HG03575 (cell line): ENCODE results near the gene ZKSCAN4.

Experiments used
- ATAC-seq: cut with Tn5 transposase; IDR thresholded peaks from one replicate; pipeline ENCODE4 v1.9.1; 2021; ENCODE audit not compliant: unreplicated experiment, insufficient number of reproducible peaks, low FRiP score; ENCODE audit errors: extremely low read depth

Gene ZKSCAN4

DNA sequence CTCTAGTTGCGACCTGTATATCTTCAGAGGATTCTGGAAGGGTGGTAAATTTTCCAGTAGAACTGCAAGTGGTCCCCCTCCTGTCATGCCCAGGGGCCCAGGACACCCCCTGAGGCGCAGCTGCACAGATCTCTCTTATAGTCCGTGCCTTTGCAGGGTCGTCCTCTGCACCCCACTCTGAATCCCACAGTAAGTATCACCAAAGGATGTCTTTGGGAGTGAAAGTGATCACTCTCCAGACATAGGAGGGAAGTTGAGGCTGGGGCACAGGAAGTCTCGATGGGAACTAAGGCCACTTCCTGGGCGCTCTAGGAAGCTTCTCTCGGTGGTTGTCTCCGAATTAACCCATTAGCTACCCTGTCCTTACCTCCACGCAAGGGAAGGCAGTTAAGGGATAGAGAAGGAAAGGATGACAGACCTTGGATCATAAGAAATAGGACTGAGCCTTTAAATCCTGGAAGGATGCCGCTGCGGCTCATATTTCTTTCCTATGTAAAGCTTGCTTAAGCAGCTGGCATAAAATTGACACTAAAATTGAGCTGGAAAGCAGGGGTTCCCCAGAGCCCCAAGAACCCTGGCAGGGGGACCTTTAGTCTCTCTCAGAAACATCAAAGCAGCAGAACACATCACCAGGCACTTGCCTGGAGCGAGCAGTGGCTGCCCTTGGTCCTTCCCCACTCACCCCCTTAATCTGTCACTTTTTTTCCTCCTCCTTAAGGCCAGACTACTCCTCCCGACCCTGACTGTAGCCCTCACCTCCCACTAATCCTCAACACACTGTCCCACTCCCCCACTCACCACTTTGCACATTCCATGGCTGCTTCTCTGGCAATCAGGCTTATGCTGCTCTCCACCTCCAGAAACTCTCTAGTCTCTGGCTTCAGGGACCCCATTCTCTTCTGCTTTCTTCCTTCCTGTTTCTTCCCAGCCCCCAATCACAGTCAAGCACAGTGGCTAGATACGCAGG, at the start of gene ZKSCAN4:
Gene ZKSCAN4, minus strand, starts transcription at position 261 of the 967 bp plus-strand sequence. CDS start 289 bp downstream, outside the sequence.
- ATAC-seq: no peak

DNA sequence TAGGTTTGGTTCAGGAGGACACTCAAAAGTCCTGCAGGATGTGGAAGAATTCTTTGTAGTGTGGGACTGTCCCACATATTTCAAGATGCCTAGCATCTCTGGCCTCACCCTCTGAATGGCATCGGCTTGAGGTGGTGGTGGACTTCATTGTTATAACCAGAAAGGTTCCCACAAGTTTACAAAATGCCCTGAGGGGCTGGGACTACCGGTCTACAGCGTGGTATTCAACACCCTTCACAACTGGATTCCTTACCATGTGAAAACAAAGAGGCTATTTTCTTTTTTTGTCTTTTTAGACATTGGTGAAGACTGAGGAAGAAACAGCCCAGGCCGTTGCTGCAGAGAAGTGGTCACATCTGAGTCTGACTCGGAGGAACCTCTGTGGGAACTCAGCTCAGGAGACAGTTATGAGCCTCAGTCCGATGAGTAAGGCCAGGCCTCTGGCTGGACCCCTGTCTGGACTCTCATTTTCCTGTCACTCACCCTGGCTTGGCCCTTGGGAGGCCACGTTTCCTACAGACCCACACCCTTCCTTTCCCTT, 44.5 kb upstream of the ZKSCAN4 start:
- no peak for ATAC-seq

DNA sequence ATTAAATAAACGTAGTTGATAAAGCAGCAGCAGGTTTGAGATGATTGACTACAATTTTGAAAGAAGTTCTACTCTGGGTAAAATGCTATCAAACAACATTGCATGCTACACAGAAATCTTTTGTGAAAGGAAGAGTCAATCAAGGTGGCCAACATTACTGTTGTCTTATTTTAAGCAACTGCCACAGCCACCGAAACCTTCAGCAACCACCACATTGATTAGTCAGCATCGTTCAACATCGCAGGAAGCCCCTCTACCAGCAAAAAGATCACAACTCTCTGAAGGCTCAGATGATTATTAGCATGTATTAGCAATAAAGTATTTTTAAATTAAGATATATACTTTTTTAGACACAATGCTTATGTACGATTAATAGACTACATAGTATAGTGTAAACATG, 43.3 kb upstream of the ZKSCAN4 start:
- no peak for ATAC-seq

DNA sequence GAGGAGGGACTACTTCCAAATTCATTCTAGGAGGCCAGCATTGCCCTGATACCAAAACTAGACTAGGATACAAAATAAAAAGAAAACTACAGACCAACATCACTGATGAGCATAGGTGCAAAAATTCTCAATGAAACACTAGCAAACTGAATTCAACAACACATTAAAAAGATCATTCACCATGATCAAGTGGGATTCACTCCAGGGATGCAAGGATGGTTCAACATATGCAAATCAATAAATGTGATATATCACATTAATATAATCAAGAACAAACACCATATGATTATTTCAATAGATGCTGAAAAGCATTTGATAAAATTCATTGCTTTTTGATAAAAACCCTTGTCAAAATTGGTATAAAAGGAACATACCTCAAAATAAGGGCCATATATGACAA, 39.5 kb upstream of the ZKSCAN4 start:
- no peak for ATAC-seq

DNA sequence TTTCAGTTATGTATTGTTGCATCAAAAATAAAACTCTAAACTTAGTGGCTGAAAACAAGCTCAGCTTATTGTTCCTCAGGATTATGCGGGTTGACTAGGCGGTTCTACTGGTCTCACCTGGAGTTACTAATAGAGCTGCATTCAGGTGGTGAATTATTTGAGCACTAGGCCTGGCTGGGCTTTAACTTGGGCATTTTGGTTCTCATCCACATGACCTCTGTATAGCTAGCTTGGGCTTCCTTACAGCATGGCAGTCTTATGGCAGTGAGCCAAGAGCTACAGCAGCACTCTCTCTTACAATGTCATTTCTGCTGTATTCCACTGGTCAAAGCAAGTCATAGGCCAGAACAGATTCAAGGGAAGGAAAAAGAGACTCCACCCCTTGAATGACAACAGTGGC, 30.9 kb upstream of the ZKSCAN4 start:
- no peak for ATAC-seq

DNA sequence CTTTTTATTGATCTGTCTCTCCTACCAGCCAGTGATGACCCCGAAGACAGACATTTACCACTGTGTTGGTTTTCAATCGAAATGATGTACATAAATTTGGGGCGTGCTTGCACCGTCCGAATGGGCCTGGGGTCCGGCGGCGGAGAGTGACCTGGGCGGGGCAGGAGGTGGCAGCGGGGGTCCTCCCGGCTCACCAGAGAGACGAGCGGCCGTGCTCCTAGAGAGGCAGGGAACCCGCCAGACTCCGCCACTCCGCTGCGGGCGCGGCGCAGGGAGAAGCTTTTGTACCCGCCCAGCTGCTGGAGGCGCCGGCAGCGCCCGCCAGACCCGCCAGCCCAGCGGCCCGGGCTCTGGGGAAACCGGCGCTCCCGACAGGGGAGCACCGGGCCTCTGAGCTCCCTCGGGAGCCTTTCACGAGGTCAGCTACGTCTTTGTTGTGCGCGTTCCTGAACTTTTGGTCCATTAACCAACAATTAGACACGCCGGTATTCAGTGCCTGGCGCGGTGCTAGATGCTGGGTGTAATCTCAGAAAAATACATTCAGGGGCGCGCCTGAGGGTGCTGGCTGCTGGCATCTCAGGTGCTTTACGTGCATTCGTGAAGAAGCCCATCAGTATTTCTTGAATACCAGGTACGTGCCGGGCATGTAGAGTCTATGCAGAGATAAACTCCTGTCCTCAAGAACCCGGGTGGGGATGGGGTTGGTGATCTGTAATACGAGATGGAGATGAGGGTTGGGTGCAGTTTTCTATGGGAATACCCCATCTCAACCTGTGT, 29.4 kb upstream of the ZKSCAN4 start, which contains the start of gene PGBD1:
Gene PGBD1, plus strand, starts transcription at position 285 of the 777 bp plus-strand sequence. CDS start 2,242 bp downstream, outside the sequence.
- ATAC-seq: no peak

DNA sequence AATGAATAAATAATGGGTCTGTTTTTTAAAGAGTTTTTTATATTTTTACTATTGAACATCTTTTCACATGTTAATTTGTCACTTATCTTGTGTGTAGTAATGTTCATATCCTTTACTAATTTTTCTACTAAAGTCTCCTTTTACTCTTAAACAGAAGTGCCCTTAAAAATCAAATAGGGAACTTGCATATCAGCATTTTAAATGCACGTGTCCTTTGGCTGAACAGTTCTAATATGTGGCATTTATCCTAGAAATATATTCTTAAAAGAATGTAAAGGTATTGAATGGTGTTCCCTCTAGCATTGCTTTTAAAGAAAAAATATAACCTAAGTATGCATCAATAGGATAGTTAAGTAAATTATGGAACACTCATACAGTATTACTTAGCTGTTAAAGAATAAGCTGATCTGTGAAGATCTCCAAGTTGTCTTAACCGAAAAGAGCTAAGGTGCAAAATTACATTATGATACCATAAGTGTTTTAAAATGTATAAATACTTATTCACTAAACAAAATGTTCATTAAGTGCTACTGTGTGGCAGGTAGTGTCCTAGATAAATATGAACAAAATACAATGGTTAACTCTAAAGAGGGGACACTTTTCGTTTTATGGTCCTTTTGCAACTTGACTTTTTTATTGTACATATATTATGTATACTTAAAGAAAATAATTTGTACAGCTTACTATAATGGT, 28.7 kb upstream of the ZKSCAN4 start:
- ATAC-seq: no peak

DNA sequence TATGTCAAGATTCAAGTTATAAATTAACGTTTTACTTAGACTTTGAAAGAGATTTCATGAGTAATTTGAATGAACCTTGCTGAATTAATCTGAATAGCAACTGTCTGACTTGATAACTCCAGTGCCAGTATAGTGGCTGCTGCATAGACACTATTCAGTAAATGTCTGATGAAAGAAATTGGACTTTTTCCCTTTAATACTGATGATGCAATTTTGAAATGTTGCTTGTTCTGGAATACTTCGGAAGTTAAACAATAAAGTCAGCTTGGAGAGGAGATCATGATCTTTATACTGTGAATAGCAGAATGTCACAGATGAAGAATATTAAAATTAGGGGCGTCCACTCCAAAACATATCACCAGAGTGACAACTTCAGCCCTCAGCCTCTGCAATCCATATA, 25.7 kb upstream of the ZKSCAN4 start:
- no peak for ATAC-seq

DNA sequence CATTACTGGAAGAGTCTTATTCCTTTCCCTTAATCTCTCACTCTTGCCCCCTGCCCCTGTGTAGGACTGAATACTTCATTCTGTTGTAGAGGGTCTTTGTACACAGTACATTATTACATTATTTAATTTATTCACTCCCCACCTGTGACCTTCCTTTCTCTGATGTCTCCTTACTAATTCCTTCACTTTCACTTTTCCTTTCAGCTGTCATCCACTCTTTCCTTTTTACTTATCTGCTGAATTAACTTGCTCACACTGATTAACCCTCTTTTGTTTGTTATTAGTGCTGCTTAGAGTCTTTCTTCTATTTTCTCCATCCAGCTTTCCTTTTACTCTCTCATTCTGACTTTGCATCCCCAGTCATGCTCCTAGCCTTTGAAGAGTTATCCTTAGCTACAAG, 22.8 kb upstream of the ZKSCAN4 start:
- ATAC-seq: no peak

DNA sequence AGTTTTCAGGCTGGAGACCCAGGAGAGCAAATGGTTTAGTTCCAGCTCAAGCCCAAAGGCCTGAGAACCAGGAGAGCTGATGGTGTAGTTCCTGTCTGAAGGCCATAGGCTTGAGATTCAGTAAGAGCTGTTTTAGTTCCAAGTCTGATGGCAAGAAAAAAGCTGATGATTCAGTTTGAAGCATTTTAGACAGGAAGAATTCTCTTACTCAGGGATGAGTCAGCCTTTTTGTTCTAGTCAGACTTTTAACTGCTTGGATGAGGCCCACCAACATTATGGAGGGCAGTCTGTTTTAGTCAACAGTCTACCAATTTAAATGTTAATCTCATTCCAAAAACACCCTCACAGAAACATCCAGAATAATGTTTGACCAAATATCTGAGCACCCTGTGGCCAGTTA, 17.4 kb upstream of the ZKSCAN4 start:
- ATAC-seq: no peak

DNA sequence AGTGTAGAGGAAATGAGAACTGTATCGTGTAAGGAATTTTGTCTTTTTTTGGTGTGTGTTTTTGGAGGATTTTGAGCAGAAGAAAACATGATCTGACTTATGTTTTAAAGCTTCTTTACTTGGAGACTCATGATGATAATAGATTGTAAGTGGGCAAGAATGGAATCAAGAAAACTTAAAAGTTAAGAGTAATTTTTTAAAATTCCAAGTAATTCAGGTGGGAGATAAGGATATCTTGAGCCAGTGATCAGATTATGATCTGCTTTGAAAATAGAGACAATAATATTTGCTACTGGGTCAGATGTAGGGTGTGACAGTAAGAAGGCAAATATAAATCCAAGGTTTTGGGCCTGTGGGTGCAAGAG, 15.6 kb upstream of the ZKSCAN4 start:
- no peak for ATAC-seq

DNA sequence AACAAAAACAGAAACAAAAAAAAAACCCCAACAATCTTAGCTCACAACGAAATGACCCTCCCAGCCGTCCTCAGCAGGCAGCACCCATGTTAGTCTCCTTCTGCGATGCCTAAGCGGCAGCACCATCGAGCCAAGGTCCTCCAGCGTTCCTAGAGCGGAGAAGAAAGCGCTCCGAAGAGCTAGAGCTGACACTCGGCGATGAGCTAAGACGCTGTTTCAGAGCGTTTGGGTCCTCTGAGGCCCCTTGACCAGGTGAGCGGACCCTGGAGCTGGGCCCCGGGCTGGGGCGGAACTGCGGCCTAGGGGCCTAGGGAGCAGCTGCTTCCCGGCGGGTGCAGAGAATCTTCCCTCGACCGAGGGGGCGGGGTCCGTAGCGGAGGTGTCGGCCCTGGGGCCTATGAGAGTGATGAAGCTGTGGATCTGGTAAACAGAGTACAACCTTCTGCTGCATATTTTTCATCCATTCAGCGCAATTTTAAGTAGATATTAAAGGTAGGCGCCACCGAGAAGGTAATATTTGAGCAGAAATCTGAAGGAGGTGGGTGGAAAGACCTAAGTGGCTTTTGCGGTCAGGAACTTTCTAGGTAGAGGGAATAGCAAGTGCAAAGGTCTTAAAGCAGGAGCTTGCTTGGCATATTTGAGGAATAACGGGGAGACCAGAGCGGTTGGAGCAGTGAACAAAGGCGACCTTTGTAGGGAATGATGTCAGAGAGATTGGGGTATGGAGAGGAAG, 15.1 kb upstream of the ZKSCAN4 start, which contains the start of gene ZSCAN26:
Gene ZSCAN26, plus strand, starts transcription at position 182 of the 733 bp plus-strand sequence. CDS start 4,777 bp downstream, outside the sequence.
- ATAC-seq: peak; percentile 71

DNA sequence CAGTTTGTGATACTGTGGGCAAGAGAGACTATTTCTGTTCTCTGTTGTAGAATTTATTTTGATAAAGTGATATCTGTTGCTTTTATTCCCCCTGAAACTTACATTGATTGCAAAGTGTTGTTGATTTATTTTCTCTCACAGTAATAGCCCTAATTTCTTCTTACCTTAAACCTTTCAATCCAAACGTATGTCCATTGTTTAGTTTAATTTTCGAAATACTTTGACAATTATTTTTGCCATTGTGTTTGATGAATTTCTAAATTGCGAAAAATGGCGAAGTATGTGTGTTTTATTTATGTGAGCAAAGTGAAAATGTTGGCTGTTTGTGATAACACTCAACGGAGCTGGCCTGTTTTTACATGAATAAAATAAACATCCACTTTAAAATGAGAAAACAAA, 14.5 kb upstream of the ZKSCAN4 start:
- ATAC-seq: no peak

DNA sequence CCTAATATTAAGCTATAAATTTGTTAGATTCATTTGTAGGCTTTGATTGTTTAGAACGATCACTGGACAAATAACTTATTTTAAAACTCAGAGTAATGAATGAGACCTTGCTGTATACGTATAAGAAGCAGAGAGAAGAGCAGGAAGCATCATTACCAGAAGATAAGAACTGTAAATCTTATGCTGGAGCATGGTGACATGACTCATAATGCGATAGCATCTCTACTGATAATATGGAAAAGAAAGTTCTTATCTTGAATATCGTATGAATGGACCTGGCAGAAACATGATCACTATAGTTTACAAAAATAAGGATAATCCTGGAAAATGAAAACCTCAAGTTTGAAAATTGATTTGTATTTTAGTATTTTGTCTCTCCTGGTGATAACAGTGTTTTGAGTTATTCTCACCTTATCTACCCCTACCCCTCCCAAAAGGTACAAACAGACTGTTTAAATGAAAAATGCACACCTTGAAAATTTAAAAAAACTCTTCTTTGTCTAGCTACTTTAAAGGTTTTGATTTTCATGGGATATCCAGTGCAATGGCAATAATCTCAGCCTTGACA, 12.8 kb upstream of the ZKSCAN4 start:
- ATAC-seq: no peak

DNA sequence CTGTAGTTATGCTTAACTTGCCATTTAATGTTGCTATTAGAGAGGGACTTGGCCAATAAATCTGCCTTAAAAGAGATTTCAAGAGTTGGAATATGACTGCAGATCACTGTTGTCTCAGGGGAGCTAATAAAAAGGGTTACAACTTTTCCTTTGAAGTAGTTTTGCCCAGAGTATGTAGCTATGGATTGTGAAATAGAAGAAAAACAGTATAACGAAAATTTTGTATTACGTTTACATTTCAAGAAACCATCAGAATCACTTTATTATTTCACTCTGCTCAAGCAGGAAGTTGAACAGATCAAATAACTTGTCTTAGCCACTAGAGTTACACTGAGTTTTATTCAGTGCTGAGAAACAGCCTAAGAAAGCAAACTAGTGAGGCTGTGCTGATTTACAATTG, 11.9 kb upstream of the ZKSCAN4 start:
- ATAC-seq: no peak

DNA sequence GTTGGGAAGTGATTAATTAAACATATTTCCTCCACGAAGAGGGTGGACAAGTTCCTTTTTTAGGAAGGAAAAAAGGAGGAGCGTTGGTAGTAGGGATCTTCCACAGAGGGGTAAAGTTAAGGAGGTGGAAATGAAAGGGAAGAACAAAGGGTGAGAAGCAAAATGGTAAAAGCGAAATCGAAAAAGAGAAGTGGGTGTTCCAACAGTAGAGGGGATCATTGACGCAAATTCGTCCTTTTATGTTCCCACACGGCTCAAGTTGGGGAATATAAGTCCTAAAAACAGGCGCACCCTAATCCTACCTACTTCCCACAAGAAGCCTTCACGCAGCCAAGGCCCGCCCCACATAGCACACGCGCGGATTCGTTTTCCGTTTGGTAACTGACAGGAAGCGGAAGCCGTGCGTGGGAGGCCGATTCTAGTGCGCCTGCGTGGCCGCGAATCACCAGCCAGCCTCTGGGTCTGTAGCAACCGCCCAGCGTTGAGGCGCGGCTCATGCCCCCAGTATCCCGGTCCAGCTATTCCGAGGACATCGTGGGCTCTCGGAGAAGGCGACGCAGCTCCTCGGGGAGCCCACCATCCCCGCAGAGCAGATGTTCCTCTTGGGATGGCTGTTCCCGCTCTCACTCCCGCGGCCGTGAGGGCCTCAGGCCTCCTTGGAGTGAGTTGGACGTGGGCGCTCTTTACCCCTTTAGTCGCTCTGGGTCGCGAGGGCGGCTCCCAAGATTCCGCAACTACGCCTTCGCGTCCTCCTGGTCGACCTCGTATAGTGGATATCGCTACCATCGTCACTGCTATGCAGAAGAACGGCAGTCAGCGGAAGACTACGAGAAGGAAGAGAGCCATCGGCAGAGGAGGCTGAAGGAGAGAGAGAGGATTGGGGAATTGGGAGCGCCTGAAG, 7.1 kb upstream of the ZKSCAN4 start, which contains the start of gene NKAPL:
Gene NKAPL, plus strand, starts transcription at position 421 of the 901 bp plus-strand sequence. Its CDS starts 75 bp downstream, at position 496.
- no peak for ATAC-seq

DNA sequence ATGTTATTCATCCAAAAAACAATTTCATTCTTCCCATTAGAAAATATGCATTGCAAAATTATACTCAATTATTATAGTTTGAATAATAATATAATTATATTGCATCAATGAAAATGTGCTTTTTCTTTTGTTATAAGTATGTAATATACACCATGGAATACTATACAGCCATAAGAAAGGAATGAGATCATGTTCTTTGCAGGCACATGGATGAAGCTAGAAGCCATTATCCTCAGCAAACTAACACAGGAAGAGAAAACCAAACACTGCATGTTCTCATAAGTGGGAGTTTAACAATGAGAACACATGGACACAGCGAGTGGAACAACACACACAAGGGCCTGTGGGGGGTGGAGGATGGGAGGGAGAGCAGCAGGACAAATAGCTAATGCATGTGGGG, 5.0 kb upstream of the ZKSCAN4 start:
- ATAC-seq: no peak
